ENCODE results near the gene PWP2.
"Not testable (repeated sequence)": the region's sequence is repeated elsewhere in the genome, so short reads cannot be mapped to it uniquely, and the experiment has no call there.

GRCh38 chr21:44160821-44161220 lies 53.6 kb downstream of the PWP2 start:
- not testable (repeated sequence) for TF ChIP-seq CTCF, POLR2A, POLR2AphosphoS5 (IDR thresholded peaks at IDR 0.05)
